ENCODE measurements around the gene NXNL1.

NXNL1 gene

GRCh38 chr19:17473041-17473440, 12.3 kb upstream of the NXNL1 start:
- peak; percentile 93 for DNase-seq (ENCODE audit: low read depth)
- no peak overlapping the region for H3K4me3 ChIP-seq (ENCODE audit: low read depth, low read length)
- TF ChIP-seq CTCF (conservative IDR thresholded peaks at IDR 0.05; ENCODE audit: low read depth, low read length) = peak; percentile 10

- TF ChIP-seq CTCF (conservative IDR thresholded peaks at IDR 0.05; ENCODE audit: low read depth, low read length) = no peak
- DNase-seq (ENCODE audit: low read depth) = no peak
- peak overlapping the region; percentile 78 for H3K4me3 ChIP-seq (ENCODE audit: low read depth, low read length)
Measured at GRCh38 chr19:17471410-17472125, 10.8 kb upstream of the NXNL1 start.

GRCh38 chr19:17470068-17470841, 9.5 kb upstream of the NXNL1 start, which contains the start of gene SLC27A1:
SLC27A1 (plus strand) TSS chr19:17470524; CDS start chr19:17470541, 17 bp downstream.
- TF ChIP-seq CTCF (conservative IDR thresholded peaks at IDR 0.05; ENCODE audit: low read depth, low read length) = no peak
- peak within 1 kb of the TSS; percentile 78 for H3K4me3 ChIP-seq (ENCODE audit: low read depth, low read length)
- DNase-seq (ENCODE audit: low read depth) = peak; percentile 99

GRCh38 chr19:17469481-17470067, 8.8 kb upstream of the NXNL1 start:
- H3K4me3 ChIP-seq (ENCODE audit: low read depth, low read length) = peak overlapping the region; percentile 78
- TF ChIP-seq CTCF (conservative IDR thresholded peaks at IDR 0.05; ENCODE audit: low read depth, low read length) = no peak
- DNase-seq (ENCODE audit: low read depth) = peak; percentile 98

- H3K4me3 ChIP-seq (ENCODE audit: low read depth, low read length) = peak overlapping the region; percentile 78
- no peak for TF ChIP-seq CTCF (conservative IDR thresholded peaks at IDR 0.05; ENCODE audit: low read depth, low read length)
- no peak for DNase-seq (ENCODE audit: low read depth)
Measured at GRCh38 chr19:17469092-17469480, 8.4 kb upstream of the NXNL1 start.

GRCh38 chr19:17468302-17469091, 7.8 kb upstream of the NXNL1 start:
- TF ChIP-seq CTCF (conservative IDR thresholded peaks at IDR 0.05; ENCODE audit: low read depth, low read length) = no peak
- peak; percentile 26 for DNase-seq (ENCODE audit: low read depth)
- H3K4me3 ChIP-seq (ENCODE audit: low read depth, low read length) = peak overlapping the region; percentile 78
